Peyer's patch (tissue), 4 donors: ENCODE data around the gene RAET1G.

ENCODE experiments used
- CTCF ChIP-seq, 6 experiments: fragments of 450-650 bp in 4 of 6; fragments of 200-600 bp in 2 of 6; sonication (generic) in 1 of 6; IDR thresholded peaks; one replicate each; pipeline ENCODE4 v1.5.1; 2017 to 2019; ENCODE audit warnings: antibody characterized with exemption in 6 of 6, mild to moderate bottlenecking in 3 of 6, moderate library complexity in 1 of 6
- POLR2A ChIP-seq, 2 donors: fragments of 450-650 bp; IDR thresholded peaks; one replicate each; pipeline ENCODE4 v1.5.1; 2017; ENCODE audit warnings: antibody characterized with exemption in 2 of 2, mild to moderate bottlenecking in 2 of 2, moderate library complexity in 2 of 2

- TF ChIP-seq CTCF (IDR thresholded peaks at IDR 0.05): no peak
- no peak for TF ChIP-seq POLR2A (IDR thresholded peaks at IDR 0.05)
These were observed 46.7 kb upstream of the RAET1G start for GRCh38 chr6:149969635-149970034.
